HEK293T (cell line): ENCODE data around the gene TERF2IP.

Source experiments
- CTCF ChIA-PET: fragments of 350-600 bp; formaldehyde crosslinking; extraction: SDS; loops from one replicate; lab custom pipeline; 2021; ENCODE audit warnings: antibody characterized with exemption, inconsistent platforms; lab: Yijun Ruan, JAX
- POLR2A ChIA-PET: fragments of 350-600 bp; formaldehyde crosslinking; extraction: SDS; loops from one replicate; lab custom pipeline; 2020; ENCODE audit warnings: antibody characterized with exemption, inconsistent platforms; lab: Yijun Ruan, JAX
- DNase-seq: peaks from one replicate; pipeline ENCODE4 v3.0.0; 2012; ENCODE audit warnings: mixed read lengths; ENCODE audit errors: extremely low spot score
- ARNT ChIP-seq: fragments of 450-650 bp; IDR thresholded peaks from 2 replicates; pipeline ENCODE4 v1.6.1; 2017; ENCODE audit warnings: mild to moderate bottlenecking
- BHLHE40 ChIP-seq: fragments of 450-650 bp; IDR thresholded peaks from 2 replicates; pipeline ENCODE4 v1.6.1; 2016; ENCODE audit warnings: mild to moderate bottlenecking, moderate library complexity, borderline replicate concordance
- CTBP1 ChIP-seq: fragments of 450-650 bp; IDR thresholded peaks from 2 replicates; pipeline ENCODE4 v1.6.1; 2016; ENCODE audit warnings: borderline replicate concordance
- ELF4 ChIP-seq: fragments of 450-650 bp; IDR thresholded peaks from 2 replicates; pipeline ENCODE4 v1.6.1; 2017; ENCODE audit warnings: antibody characterized with exemption
- FOXA1 ChIP-seq: fragments of 450-650 bp; IDR thresholded peaks from 2 replicates; pipeline ENCODE4 v1.6.1; 2016; ENCODE audit warnings: mild to moderate bottlenecking
- FOXK2 ChIP-seq: fragments of 450-650 bp; IDR thresholded peaks from 2 replicates; pipeline ENCODE4 v1.6.1; 2016; ENCODE audit warnings: mild to moderate bottlenecking
- FOXM1 ChIP-seq: fragments of 450-650 bp; IDR thresholded peaks from 2 replicates; pipeline ENCODE4 v1.6.1; 2017; ENCODE audit warnings: mild to moderate bottlenecking, borderline replicate concordance
- HDGF ChIP-seq: fragments of 450-650 bp; IDR thresholded peaks from 2 replicates; pipeline ENCODE4 v1.6.1; 2017; ENCODE audit warnings: antibody characterized with exemption, borderline replicate concordance
- L3MBTL2 ChIP-seq: fragments of 450-650 bp; conservative IDR thresholded peaks from 2 replicates; pipeline ENCODE4 v1.6.1; 2016; ENCODE audit warnings: mild to moderate bottlenecking
- LEF1 ChIP-seq: fragments of 450-650 bp; IDR thresholded peaks from 2 replicates; pipeline ENCODE4 v1.6.1; 2017; ENCODE audit warnings: mild to moderate bottlenecking, borderline replicate concordance
- NFRKB ChIP-seq: fragments of 450-650 bp; IDR thresholded peaks from 2 replicates; pipeline ENCODE4 v1.6.1; 2016; ENCODE audit warnings: mild to moderate bottlenecking, moderate library complexity
- SP1 ChIP-seq: fragments of 450-650 bp; IDR thresholded peaks from 2 replicates; pipeline ENCODE4 v1.6.1; 2017
- SUZ12 ChIP-seq: fragments of 450-650 bp; IDR thresholded peaks from 2 replicates; pipeline ENCODE4 v1.6.1; 2016; ENCODE audit warnings: mild to moderate bottlenecking
- TARDBP ChIP-seq: fragments of 450-650 bp; IDR thresholded peaks from 2 replicates; pipeline ENCODE4 v1.6.1; 2016
- ZNF384 ChIP-seq: fragments of 450-650 bp; IDR thresholded peaks from 2 replicates; pipeline ENCODE4 v1.6.1; 2016
- TF ChIP-seq, protein P1 (sequence below): fragments of 450-650 bp; IDR thresholded peaks from 2 replicates; pipeline ENCODE4 v1.6.1; 2016

Gene TERF2IP

DNA sequence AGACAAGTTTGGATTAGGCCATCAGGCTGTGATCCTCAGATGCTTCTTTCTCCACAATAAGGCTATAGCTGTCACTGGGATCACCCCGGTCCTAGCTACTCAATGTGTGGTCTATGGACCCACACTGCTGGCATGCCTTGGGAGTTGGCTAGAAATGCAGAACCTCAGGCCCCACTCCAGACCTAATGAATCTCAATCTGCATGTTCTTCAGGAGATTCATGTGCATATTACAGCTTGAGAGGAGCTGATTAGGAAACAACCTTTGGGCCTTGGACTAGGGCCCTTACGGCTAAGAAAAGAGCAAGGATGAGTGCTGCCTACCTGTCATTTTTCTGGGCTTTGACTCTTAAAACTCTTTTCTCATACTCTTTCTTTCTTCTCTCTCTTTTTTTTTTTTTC, 32.0 kb upstream of the TERF2IP start:
- POLR2A ChIA-PET, result interaction anchor here (0.9 kb wide), 1 partner anchor 32 kb away, joined by 3 read pairs; the partner anchor contains the start of genes KARS1 and TERF2IP
- CTCF ChIA-PET, result no interaction called here
- no peak for TF ChIP-seq LEF1
- no peak for TF ChIP-seq SUZ12
- no peak for TF ChIP-seq ARNT
- TF ChIP-seq HDGF, result no peak
- TF ChIP-seq FOXA1, result no peak
- no peak for TF ChIP-seq ZNF384
- TF ChIP-seq SP1, result no peak
- TF ChIP-seq CTBP1, result no peak
- no peak for TF ChIP-seq L3MBTL2
- TF ChIP-seq FOXM1, result no peak
- no peak for TF ChIP-seq ELF4
- TF ChIP-seq TARDBP, result no peak
- TF ChIP-seq, protein P1, sequence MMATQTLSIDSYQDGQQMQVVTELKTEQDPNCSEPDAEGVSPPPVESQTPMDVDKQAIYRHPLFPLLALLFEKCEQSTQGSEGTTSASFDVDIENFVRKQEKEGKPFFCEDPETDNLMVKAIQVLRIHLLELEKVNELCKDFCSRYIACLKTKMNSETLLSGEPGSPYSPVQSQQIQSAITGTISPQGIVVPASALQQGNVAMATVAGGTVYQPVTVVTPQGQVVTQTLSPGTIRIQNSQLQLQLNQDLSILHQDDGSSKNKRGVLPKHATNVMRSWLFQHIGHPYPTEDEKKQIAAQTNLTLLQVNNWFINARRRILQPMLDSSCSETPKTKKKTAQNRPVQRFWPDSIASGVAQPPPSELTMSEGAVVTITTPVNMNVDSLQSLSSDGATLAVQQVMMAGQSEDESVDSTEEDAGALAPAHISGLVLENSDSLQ, result no peak
- no peak for TF ChIP-seq NFRKB
- TF ChIP-seq BHLHE40, result no peak
- no peak for DNase-seq

DNA sequence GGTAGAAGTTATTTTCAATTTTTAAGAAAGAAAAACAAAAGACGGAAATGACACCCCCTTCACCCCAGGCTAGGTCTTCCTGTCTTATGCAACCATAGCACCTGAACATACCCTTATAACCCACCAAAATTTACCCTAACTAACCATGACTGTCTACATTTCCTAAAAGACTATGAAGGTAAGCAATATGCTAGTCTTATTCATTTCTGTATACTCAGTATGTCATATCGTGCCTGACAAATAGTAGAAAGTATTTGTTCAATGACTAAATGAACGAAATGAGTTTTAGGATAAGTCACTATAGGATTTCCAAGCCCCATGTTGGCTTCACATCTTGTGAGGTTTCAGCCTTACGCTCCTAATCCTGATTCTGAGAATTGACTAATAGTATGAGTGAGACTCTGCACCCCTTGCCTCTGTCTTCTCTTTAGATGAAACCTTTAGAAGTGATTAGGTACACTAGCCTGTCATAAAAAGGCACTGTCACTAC, 31.0 kb upstream of the TERF2IP start:
- ChIA-PET POLR2A (no interaction called here), CTCF (no interaction called here)
- DNase-seq, result no peak
- TF ChIP-seq HDGF, result no peak
- TF ChIP-seq SP1, result no peak
- no peak for TF ChIP-seq ZNF384
- TF ChIP-seq BHLHE40, result no peak
- no peak for TF ChIP-seq FOXM1
- TF ChIP-seq FOXA1, result no peak
- no peak for TF ChIP-seq TARDBP
- no peak for TF ChIP-seq ELF4
- no peak for TF ChIP-seq CTBP1

DNA sequence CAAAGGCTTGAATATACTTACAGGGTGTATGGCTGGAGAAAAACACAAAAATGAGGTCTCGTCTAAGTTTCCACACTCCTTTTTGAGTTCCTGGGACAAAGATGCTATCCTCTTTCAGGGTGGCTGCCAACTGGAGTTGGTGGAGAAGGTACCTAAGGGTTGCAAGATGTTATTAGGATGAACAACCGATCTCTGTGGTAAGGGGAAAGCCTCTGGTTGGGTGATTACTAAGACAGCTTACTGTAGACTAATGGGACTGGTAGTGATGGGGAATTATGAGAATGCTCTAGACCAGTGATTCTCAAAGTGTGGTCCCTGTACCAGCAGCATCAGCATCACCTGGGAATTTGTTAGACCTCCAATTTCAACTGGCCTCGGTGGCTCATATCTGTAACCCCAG, 30.5 kb upstream of the TERF2IP start:
- CTCF ChIA-PET, result no interaction called here
- DNase-seq, result no peak
- POLR2A ChIA-PET, result no interaction called here
- TF ChIP-seq ZNF384 (no peak), FOXK2 (no peak), ELF4 (no peak), FOXA1 (no peak), ARNT (no peak), NFRKB (no peak), SP1 (no peak), FOXM1 (no peak), LEF1 (no peak), BHLHE40 (no peak), CTBP1 (no peak), TARDBP (no peak), L3MBTL2 (no peak), SUZ12 (no peak), HDGF (no peak)
- TF ChIP-seq, protein P1, result no peak

DNA sequence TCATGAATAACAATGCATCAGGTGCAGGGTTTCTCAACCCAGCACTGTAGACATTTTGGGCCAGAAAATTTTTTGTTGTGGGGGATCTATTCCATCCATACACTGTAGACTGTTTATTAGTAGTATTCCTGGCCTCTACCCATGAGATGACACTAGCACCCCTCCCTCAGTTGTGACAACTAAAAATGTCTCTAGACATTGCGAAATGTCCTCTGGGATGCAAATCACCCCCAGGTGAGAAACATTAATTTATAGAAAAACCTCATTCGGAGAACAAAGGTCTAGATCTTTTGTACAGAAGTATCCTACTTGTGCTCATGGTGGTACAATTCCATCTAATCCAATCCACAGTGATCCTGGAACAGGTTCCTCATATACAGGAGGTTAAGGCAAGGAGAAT, 28.8 kb upstream of the TERF2IP start:
- CTCF ChIA-PET, result no interaction called here
- TF ChIP-seq LEF1 (no peak), CTBP1 (no peak), BHLHE40 (no peak), SUZ12 (no peak), FOXK2 (no peak), TARDBP (no peak), HDGF (no peak), ZNF384 (no peak), SP1 (no peak), NFRKB (no peak), FOXA1 (no peak), FOXM1 (no peak), ELF4 (no peak), ARNT (no peak)
- TF ChIP-seq, protein P1, result no peak
- no peak for DNase-seq
- POLR2A ChIA-PET, result no interaction called here

DNA sequence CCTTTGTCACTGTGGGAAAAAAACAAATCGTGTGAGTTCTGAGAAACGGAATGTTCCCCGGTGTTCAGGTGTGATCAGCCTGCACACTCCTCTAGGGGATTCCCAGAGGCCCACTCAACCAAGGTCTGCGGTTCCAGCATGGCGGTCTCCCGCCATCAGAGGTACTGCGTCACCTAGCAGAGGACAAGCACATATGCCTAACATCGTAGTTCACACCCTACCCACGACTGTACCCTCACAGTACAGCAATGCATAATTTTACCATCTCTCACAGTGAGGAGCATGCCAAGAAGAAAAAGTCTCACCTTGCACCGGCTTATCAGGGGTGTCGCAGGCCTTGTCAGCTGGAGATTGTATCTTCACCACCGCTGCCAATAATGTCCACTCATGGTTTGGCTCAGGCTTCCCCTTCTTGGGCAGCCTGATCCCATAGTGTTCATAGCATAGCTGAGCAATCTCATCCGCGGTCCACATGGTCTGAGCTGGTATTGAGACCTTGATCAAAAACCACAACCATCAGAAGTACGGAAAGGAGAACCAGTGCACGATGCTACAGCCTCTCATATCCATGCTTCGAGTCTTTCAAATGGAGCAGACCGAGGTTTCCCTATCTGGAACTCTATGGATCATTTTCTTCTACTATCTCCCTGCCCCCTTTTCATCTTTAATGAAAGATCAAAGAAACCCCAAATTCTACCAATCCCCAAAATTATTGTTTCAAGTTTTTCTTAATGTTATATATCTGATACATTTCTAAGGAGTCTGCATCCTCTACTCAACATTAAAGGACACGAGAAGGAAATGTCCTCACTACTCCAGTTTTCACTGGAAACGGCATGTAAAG, 27.0 kb upstream of the TERF2IP start:
- CTCF ChIA-PET, result interaction anchor here (1.0 to 1.4 kb wide), 2 partner anchors 143 to 156 kb away, joined by 3 to 5 read pairs; partner anchors contain the start of gene TMEM170A
- no peak for DNase-seq
- POLR2A ChIA-PET, result no interaction called here
- no peak for TF ChIP-seq HDGF
- TF ChIP-seq SUZ12, result no peak
- TF ChIP-seq LEF1, result no peak
- no peak for TF ChIP-seq TARDBP
- TF ChIP-seq NFRKB, result no peak
- no peak for TF ChIP-seq ELF4
- TF ChIP-seq, protein P1, result no peak
- TF ChIP-seq L3MBTL2, result no peak
- no peak for TF ChIP-seq BHLHE40
- TF ChIP-seq FOXK2, result no peak

DNA sequence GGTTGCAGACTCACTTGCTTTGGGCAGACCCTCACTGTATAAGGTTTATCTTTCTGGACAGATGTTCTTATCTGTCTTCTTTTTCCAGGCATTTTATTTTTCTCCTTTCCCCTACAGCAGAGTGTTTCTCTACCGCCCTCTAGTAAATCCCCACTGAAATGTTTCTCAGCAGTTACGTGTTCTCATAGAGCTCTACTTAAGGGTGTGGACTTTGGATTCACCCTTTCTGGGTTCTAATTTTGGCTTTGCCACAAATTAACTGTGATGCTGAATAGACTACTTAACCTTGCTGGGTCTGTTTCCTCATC, 26.4 kb upstream of the TERF2IP start:
- TF ChIP-seq SP1, result no peak
- no peak for TF ChIP-seq L3MBTL2
- no peak for TF ChIP-seq NFRKB
- TF ChIP-seq, protein P1, result no peak
- TF ChIP-seq BHLHE40, result no peak
- no peak for TF ChIP-seq FOXM1
- no peak for TF ChIP-seq SUZ12
- TF ChIP-seq TARDBP, result no peak
- no peak for TF ChIP-seq FOXK2
- DNase-seq, result peak; percentile 30
- POLR2A ChIA-PET, result no interaction called here
- CTCF ChIA-PET, result interaction anchor here (0.6 to 1.4 kb wide), 6 partner anchors 26 to 1841 kb away, joined by 3 to 4 read pairs (median 3); no protein-coding TSS in a partner anchor
